HL-60 (cell line): ENCODE results near the gene TUBB2A.

ENCODE experiments used
- DNase-seq, 2 experiments: peaks; one replicate each; pipeline ENCODE4 v3.0.0-alpha.2; 2010 to 2020; ENCODE audit warnings: low read depth in 1 of 2, low spot score in 1 of 2
- H3K27ac ChIP-seq: fragments of 250-450 bp; sonication (Bioruptor Pico); replicated peaks from 2 replicates; pipeline ENCODE4 v1.5.1; 2020; ENCODE audit warnings: mild to moderate bottlenecking, moderate library complexity
- H3K27me3 ChIP-seq: fragments of 250-450 bp; sonication (Bioruptor Pico); 2 replicates; pipeline ENCODE4 v1.5.1; 2021; ENCODE audit warnings: mild to moderate bottlenecking, moderate library complexity; ENCODE audit not compliant: insufficient read depth, poor library complexity, severe bottlenecking
- H3K4me3 ChIP-seq: replicated peaks from 2 replicates; pipeline ENCODE4 v1.5.1; 2011; ENCODE audit warnings: mild to moderate bottlenecking, control low read depth, low read length; ENCODE audit not compliant: insufficient read depth
- CTCF ChIP-seq: IDR thresholded peaks from one replicate; pipeline ENCODE4 v1.5.1; 2011; ENCODE audit warnings: low read length, control low read depth, inconsistent platforms; ENCODE audit not compliant: insufficient read depth
- GABPA ChIP-seq: IDR thresholded peaks from 2 replicates; pipeline ENCODE4 v1.6.1; 2012; ENCODE audit warnings: low read depth
- POLR2AphosphoS5 ChIP-seq: IDR thresholded peaks from 2 replicates; pipeline ENCODE4 v1.6.1; 2012; ENCODE audit warnings: low read depth
- REST ChIP-seq: IDR thresholded peaks from 2 replicates; pipeline ENCODE4 v1.6.1; 2012; ENCODE audit warnings: low read depth; ENCODE audit not compliant: insufficient replicate concordance
- SPI1 ChIP-seq: IDR thresholded peaks from 2 replicates; pipeline ENCODE4 v1.6.1; 2012; ENCODE audit warnings: low read depth, mild to moderate bottlenecking, borderline replicate concordance

Gene TUBB2A

GRCh38 chr6:3144571-3144970, 12.8 kb downstream of the TUBB2A start:
- no peak for TF ChIP-seq CTCF
- TF ChIP-seq GABPA = no peak
- TF ChIP-seq POLR2AphosphoS5 = no peak
- TF ChIP-seq REST = no peak
- no peak for TF ChIP-seq SPI1
- Histone ChIP-seq H3K27me3 (no peaks in the 10 kb centered on the region), H3K4me3 (no peak overlapping the region), H3K27ac (no peak overlapping the region)
- no peak for DNase-seq

- Histone ChIP-seq H3K4me3 (no peak overlapping the region), H3K27ac (no peak overlapping the region), H3K27me3 (no peaks in the 10 kb centered on the region)
- TF ChIP-seq CTCF = no peak
- no peak for TF ChIP-seq POLR2AphosphoS5
- TF ChIP-seq REST = no peak
- TF ChIP-seq SPI1 = no peak
- TF ChIP-seq GABPA = no peak
- DNase-seq = no peak
Observed at GRCh38 chr6:3143158-3143557, 14.2 kb downstream of the TUBB2A start.

GRCh38 chr6:3142536-3142935, 14.8 kb downstream of the TUBB2A start:
- Histone ChIP-seq H3K27me3 (no peaks in the 10 kb centered on the region), H3K27ac (no peak overlapping the region), H3K4me3 (no peak overlapping the region)
- TF ChIP-seq CTCF (no peak), POLR2AphosphoS5 (no peak), REST (no peak), GABPA (no peak), SPI1 (no peak)
- no peak for DNase-seq
